Activated naive CD4-positive, alpha-beta T cell treated with anti-CD3 and anti-CD28 coated beads, Interleukin-2, amount 50 U/mL, for 72 hours (primary cell): ENCODE results near the gene HSPA14. TPM values are rescaled to one million over a fixed set of nuclear protein-coding genes. Genes with fewer than 3 reads are reported as not detected.
A peak's percentile ranks its signal among the peaks of the same experiment; 100 is the strongest.
"Not testable (repeated sequence)": the region's sequence is repeated elsewhere in the genome, so short reads cannot be mapped to it uniquely, and the experiment has no call there.

Experiments
- ATAC-seq, 2 donors: fragments of 150-1000 bp; cut with Tn5 transposase; 2 replicates each; pipeline ENCODE4 v1.10.0; 2021; ENCODE audit warnings: mild to moderate bottlenecking in 2 of 2, moderate library complexity in 2 of 2
- DNase-seq, 2 donors: peaks; one replicate each; pipeline ENCODE4 v3.0.0; 2021 to 2022; ENCODE audit warnings: low spot score in 2 of 2
- H3K27ac Mint-ChIP-seq, 2 donors: one replicate each; pipeline ENCODE4 v1.8.0; 2022; ENCODE audit warnings: mild to moderate bottlenecking in 2 of 2, mixed read lengths in 2 of 2
- H3K36me3 Mint-ChIP-seq, 2 donors: one replicate each; pipeline ENCODE4 v1.8.0; 2022; ENCODE audit warnings: mixed read lengths in 2 of 2
- H3K9me3 Mint-ChIP-seq, 2 donors: one replicate each; pipeline ENCODE4 v1.8.0; 2022; ENCODE audit warnings: mixed read lengths in 2 of 2
- total RNA-seq, 2 donors: library from RNA; stranded (reverse); gene quantifications; one replicate each; pipeline ENCODE4 v1.2.3, GENCODE V29; 2022

HSPA14 gene, protein sequence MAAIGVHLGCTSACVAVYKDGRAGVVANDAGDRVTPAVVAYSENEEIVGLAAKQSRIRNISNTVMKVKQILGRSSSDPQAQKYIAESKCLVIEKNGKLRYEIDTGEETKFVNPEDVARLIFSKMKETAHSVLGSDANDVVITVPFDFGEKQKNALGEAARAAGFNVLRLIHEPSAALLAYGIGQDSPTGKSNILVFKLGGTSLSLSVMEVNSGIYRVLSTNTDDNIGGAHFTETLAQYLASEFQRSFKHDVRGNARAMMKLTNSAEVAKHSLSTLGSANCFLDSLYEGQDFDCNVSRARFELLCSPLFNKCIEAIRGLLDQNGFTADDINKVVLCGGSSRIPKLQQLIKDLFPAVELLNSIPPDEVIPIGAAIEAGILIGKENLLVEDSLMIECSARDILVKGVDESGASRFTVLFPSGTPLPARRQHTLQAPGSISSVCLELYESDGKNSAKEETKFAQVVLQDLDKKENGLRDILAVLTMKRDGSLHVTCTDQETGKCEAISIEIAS
- total RNA-seq = 10 to 100 TPM; 30.1 to 53.2 TPM

DNA sequence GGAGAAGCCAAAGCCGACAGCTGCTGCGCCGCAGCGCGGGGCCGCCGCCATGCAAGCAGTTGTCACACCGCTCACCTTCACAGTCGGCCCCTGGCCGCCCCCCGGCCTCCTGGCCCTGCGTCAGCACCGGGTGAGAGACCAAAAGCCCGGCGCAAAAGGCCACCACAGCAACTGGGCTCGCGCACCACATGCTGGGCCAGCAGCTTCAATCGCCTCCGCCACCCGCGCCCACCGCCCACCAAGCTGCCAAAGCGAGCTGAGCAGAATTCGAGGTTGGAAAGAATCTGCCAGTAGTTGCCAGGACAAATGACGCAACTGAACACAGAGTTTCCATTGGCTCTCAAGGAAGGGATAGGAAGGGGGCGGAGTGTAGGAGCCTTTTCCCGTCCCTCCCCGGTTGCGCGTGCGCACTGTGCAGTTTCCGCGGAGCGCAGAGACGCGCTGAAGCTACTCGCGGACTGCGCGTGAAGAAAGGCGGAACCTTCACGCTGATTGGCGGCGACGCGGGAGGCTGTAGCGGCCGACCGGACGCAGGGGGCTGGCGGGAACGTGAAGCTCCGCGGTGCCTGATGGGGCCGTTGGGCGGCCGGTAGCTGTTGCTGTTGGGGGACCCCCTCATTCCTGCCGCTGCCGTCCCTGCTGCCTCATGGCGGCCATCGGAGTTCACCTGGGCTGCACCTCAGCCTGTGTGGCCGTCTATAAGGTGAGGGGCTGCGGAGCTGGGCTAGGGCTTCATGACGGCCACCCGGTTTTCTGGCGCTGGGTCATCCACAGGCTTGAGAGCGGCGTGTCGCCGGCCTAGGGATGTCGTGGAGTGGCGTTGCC is at the start of gene HSPA14, which contains the start of the genes CDNF and MSANTD7:
Gene HSPA14, plus strand, starts transcription at position 550 of the 825 bp plus-strand sequence. Its CDS starts 97 bp downstream, at position 647.
Gene CDNF, minus strand, starts transcription at position 281 of the 825 bp plus-strand sequence. Its CDS starts 91 bp downstream, at position 190.
Gene MSANTD7, plus strand, starts transcription at position 550 of the 825 bp plus-strand sequence. CDS start 3,979 bp downstream, outside the sequence.
- ATAC-seq = peak; percentile 94 to 95
- H3K9me3 Mint-ChIP-seq = no peaks in the 10 kb centered on the region

DNA sequence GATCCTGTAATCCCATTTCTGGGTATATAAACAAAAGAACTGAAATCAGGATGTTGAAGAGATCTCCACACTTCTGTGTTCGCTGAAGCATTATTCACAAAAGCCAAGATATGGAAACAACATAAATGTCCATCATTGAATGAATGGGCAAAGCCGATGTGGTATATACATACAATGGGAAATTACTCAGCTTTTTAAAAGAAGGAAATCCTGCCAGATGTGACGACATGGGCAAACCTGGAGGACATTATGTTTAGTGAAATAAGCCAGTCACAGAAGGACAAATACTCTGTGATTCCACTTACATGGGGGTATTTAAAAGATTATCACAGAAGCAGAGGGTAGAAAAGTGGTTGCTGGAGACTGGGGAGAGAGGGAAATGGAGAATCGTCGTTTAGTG is 39.5 kb upstream of the HSPA14 start:
- Mint-ChIP-seq H3K27ac (peak overlapping the region in 1 of 2 donors; percentile 24), H3K9me3 (no peaks in the 10 kb centered on the region), H3K36me3 (no peaks in the 10 kb centered on the region)
- no peak for DNase-seq
- no peak for ATAC-seq

More for the DNA sequence above, at the start of gene HSPA14, which contains the start of the genes CDNF and MSANTD7:
- Mint-ChIP-seq H3K36me3 (peaks cover 32 to 33% of the 10 kb centered on the region in 2 donors), H3K27ac (peak within 1 kb of the TSS; percentile 98)
- DNase-seq = peak; percentile 99

DNA sequence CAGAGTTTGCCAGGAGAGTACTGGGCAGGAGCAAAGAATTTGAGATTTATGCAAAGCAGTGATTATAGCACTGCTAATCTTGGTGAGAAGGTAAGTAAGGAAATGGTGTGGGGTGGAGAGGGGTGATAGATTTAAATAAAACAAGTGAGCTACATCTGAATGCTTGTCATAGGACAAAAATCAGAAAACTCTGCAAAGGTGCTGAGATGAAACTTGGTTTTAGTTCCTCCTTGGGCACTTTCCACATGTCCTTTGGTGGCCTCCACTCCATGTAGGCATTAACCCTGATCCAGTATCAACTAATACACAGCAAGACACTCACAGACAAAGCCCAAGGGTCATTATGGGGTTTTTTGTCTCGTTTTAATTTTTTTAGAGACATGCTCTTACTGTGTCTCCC is 37.7 kb upstream of the HSPA14 start:
- H3K36me3 Mint-ChIP-seq = no peaks in the 10 kb centered on the region
- H3K9me3 Mint-ChIP-seq = no peaks in the 10 kb centered on the region
- no peak for DNase-seq
- no peak for ATAC-seq
- no peak overlapping the region for H3K27ac Mint-ChIP-seq

DNA sequence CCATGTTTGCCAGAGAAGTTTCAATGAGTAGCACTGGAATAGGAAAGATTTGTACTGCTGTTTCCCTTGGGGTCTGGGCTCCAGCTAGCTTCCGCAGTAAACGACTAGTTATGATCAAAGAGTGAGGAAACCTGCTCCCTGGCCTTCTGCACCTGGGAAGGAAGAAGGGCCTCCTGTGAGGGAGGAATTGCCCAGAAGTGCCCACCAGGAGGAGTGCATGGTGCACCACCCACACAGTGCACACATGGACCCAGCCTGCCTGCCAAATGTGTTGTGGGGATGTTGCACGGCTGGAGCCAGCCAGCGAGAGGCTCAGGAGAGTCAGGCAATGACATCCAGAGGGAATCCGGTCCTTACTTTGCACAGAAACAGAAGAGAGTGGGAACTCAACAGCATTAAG is 36.4 kb upstream of the HSPA14 start:
- ATAC-seq = no peak
- H3K36me3 Mint-ChIP-seq = no peaks in the 10 kb centered on the region

DNA sequence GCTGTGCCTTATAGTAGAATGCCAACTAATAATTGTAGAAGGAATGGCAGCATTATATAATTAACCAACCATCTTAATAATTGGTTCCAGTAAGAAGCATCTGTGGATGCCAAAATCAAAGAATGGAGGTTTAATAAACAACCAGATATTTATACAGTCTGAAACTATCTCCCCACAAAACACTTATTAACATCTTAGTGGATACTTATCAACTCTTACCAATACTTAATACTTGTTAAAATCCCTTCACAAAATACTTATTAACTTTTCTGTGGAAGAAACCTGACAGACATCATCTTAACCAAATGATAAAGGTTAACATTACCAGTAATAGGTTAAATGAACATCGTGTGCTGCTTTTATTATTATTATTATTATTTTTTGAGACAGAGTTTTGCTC is 34.3 kb upstream of the HSPA14 start:
- no peaks in the 10 kb centered on the region for H3K9me3 Mint-ChIP-seq
- ATAC-seq (no peak), DNase-seq (no peak)
- H3K36me3 Mint-ChIP-seq = no peaks in the 10 kb centered on the region
- no peak overlapping the region for H3K27ac Mint-ChIP-seq

More for the DNA sequence above, 36.4 kb upstream of the HSPA14 start:
- Mint-ChIP-seq H3K9me3 (no peaks in the 10 kb centered on the region), H3K27ac (no peak overlapping the region)
- DNase-seq = no peak

DNA sequence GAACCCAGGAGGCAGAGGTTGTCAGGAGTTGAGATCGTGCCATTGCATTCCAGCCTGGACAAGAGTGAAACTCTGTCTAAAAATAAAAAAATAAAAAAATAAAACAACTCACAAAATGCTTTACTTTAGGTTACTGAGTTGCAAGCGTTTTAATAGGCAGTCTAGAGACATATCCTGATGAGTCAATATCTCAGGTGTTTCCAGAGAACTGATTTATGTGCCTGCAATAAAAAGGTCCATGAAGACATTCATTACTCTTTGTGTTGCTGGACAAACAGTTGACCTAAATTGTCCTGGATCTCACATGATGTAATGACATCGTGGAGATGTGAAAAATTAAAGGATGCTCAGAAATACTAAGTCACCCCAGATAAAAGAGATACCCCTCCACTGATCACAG is 31.8 kb upstream of the HSPA14 start:
- no peaks in the 10 kb centered on the region for H3K9me3 Mint-ChIP-seq
- H3K36me3 Mint-ChIP-seq = no peaks in the 10 kb centered on the region
- ATAC-seq = no peak

DNA sequence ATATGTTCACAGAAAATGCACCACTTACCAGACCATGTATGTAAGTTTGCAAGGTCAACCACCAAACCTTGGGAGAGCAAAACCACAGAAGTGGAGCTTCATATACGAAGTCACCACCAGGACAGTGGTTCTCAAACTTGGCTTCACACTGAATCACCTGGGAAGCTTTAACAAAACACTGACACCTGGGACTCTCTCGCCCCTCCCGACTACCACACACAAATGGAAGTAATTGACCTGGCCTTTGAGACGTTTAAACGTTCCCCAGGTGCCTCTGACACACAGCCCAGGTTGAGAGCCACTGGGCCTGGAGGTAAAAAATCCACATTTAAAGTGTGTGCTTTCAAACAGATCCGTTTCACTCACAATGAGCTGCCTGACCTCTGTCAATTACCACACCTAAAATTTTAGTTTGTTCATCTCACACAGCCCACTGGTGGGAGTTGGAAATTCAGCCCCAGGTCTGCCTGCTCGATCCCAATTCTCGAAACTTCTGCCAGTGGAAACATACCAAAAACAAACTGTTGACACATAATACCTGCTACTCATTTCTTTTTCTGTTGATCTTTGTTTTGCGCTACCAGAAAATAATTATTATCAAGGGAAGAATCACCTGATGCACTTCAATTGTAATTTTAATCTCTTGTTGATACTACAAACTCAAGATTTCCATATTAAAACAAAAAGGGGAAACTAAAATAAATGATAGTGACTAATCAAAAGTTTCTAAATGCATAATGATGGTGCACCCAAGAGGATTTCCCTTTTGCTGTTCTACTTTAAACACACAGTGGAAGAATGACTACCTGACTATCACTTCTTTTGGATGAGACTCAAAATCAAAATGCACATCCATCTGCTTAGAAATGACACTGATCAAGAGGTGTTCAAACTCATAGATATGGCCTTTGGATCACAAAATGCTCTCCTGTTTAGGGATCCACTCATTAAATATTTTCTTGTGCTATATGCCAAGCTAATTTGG is 26.8 kb upstream of the HSPA14 start:
- Mint-ChIP-seq H3K36me3 (no peaks in the 10 kb centered on the region), H3K9me3 (no peaks in the 10 kb centered on the region), H3K27ac (peak overlapping the region in 1 of 2 donors; percentile 74)
- peak; percentile 45 to 79 for ATAC-seq
- no peak for DNase-seq

More for the DNA sequence above, 31.8 kb upstream of the HSPA14 start:
- DNase-seq = no peak
- H3K27ac Mint-ChIP-seq = no peak overlapping the region

DNA sequence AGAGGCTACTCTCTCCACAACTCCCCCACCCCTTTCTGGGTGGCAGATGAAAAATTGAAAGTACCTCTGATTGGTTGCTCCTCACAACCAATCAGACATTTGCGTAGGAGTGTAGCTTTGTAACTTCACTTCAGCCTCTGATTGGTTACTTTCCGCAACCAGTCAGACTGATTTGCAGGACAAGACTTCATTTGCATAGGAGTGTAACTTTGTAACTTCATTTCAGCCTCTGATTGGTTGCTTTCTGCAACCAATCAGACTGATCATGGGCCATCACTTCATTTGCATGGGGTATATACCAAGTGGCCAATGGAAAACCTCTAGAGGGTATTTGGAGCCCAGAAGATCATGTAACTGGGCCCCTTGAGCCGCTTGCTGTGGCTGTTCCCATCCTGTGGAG is 25.8 kb upstream of the HSPA14 start:
- Mint-ChIP-seq H3K36me3 (no peaks in the 10 kb centered on the region), H3K9me3 (no peaks in the 10 kb centered on the region), H3K27ac (peak overlapping the region in 1 of 2 donors; percentile 74)
- DNase-seq (no peak), ATAC-seq (peak; percentile 30 to 63)

DNA sequence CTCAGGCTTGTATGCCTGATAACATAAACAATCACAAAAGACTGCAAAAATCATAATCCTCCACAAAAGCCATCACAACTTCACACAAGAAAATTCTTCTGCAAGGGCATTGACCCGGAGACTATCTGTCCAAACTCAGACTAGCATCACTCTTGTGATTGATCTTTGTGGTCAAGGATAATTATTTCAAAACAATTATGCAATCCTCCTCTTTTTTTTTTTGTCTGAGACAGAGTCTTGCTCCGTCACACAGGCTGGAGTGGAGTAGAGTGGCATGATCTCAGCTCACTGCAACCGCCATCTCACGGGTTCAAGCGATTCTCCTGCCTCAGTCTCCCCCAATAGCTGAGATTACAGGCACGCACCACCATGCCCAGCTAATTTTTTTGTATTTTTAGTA is 22.4 kb upstream of the HSPA14 start:
- DNase-seq = no peak
- Mint-ChIP-seq H3K27ac (no peak overlapping the region), H3K36me3 (no peaks in the 10 kb centered on the region), H3K9me3 (no peaks in the 10 kb centered on the region)
- ATAC-seq = no peak

DNA sequence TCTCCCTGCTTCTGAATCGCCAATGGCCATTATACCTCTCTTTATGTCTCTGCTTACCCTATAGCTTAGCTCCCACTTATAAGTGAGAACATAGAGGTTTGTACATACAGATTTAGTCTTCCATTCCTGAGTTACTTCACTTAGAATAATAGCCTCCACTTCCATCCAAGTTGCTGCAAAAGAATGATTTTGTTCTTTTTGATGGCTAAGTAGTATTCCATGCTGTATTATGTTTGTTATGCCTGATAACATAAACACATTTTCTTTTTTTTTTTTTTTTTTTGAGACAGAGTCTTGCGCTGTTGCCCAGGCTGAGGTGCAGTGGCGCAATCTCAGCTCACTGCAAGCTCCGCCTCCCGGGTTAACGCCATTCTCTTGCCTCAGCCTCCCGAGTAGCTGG is 21.4 kb upstream of the HSPA14 start:
- DNase-seq, H3K27ac Mint-ChIP-seq, H3K36me3 Mint-ChIP-seq, H3K9me3 Mint-ChIP-seq, ATAC-seq: not testable (repeated sequence)

DNA sequence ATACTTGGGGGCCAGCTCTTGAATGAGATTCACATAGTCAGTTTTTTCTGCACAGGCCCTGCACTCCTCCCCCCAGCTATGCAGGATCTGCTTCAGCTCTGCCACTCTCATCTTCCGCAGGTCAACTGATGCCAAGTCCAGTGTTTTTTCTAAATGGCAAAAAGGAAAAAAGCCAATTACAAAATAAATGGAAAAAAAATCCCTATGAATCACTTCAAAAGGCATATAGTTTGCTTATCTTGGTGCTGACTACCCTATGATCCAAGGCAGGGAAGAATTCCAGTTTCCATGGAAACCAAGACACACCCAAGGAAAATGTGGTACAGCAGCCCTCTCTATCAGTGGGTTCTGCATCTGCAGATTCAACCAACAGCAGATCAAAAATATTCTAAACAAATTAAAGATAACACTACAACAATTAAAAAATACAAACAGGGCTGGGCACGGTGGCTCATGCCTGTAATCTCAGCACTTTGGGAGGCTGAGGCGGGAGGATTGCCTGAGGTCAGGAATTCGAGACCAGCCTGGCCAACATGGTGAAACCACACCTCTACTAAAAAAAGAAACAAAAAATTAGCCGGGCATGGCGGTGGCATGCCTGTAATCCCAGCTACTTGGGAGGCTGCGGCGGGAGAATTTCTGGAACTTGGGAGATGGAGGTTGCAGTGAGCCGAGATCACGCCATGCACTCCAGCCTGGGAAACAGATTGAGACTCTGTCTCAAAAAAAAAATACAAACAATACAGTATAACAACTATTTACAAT is 17.9 kb upstream of the HSPA14 start:
- no peak for ATAC-seq
- Mint-ChIP-seq H3K36me3 (no peaks in the 10 kb centered on the region), H3K9me3 (no peaks in the 10 kb centered on the region), H3K27ac (no peak overlapping the region)
- no peak for DNase-seq

DNA sequence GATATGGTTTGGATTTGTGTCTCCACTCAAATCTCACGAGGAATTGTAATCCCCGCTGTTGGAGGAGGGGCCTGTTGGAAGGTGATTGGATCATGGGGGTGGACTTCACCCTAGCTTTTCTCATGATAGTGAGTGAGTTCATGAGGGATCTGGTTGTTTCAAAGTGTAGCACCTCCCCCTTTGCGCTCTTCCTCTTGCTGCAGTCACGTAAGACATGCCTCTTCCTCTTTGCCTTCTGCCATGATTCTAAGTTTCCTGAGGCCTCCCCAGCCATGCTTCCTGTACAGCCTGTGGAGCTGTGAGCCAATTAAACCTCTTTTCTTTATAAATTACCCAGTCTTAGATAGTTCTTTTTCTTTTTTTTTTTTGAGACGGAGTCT is 17.3 kb upstream of the HSPA14 start:
- Mint-ChIP-seq H3K36me3 (no peaks in the 10 kb centered on the region), H3K27ac (peak overlapping the region in 1 of 2 donors; percentile 88), H3K9me3 (no peaks in the 10 kb centered on the region)
- ATAC-seq (no peak), DNase-seq (no peak)

DNA sequence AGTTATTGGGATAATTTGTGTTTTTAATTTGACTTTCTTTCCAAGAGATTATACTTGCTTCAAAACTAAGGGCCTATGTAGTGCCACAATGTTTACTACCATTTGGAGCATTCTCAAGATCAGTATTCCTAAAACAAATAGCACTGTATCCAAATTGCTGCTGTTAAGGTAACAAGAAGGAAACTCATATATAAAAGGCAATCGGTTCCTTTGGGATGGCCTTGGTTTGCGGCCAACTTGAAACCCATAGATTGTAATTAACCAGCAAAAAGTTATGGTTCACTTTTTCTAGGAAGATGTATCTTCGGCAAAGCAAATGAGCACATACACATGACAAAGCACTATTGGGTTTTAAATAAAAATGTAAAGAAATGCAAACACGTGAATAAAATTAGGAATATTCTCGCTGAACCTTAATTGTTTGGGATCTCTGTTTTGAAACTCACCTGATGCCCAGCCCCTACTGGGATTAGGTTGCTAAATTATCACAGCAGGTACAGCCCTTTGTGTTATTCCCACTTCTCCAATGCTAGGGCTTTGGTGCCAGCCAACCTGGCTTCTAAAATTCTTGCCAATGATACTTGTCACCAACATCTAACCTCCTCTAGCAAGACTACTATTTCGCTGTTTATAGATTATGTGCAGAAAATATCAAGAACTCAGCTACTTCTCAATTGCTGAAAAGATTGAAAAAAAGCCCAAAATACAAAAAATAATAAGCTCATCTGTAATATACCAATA is 16.3 kb upstream of the HSPA14 start:
- DNase-seq (no peak), ATAC-seq (no peak)
- Mint-ChIP-seq H3K27ac (no peak overlapping the region), H3K36me3 (no peaks in the 10 kb centered on the region), H3K9me3 (no peaks in the 10 kb centered on the region)

DNA sequence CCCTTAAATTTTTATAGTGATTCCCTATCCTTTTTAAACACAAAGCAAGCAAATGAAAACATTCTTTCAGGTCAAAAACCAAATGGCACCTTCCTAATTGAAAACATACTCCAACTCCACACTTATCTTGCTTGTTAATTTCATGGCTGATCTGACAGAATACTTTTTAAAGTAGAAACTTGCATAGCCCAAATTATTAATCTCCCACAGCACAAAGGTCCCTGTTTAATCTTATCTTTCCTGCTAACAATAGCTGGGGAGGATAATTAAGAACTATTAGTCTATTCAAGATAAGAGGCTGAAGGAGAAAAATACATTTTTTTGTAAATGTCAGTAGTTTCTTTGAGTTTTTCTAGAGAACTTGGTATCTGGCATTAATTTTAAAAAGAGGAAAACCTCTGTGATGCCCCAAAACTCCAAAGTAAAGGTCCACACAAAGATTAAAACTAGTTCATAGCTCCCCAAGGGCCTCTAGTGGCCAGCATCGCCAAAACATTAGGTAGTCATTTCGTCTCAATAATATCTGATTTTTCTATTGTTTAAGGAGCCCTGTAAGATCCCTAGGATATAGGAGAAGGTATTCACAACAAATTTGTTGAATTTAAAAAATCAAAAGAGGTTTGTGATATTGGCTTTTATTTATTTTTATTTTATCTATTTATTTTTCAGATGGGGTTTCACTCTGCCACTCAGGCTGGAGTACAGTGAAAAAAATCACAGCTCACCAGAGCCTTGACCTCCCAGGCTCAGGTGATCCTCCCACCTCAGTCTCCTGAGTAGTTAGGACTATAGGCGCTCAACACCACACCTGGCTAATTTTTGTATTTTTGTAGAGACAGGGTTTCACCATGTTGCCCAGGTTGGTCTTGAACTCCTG is 15.0 kb upstream of the HSPA14 start:
- Mint-ChIP-seq H3K27ac (no peak overlapping the region), H3K9me3 (no peaks in the 10 kb centered on the region), H3K36me3 (no peaks in the 10 kb centered on the region)
- no peak for ATAC-seq
- DNase-seq = no peak
